IPS-NIHi11 (cell line): ENCODE results near the gene MTRF1.

ENCODE experiments used
- DNase-seq: peaks from one replicate; pipeline ENCODE4 v3.0.0; 2012; ENCODE audit warnings: mixed read lengths, low spot score

MTRF1 gene

GRCh38 chr13:41263261-41263971 lies at the start of gene MTRF1:
MTRF1 (minus strand) TSS chr13:41263576; CDS start chr13:41260907, 2,669 bp downstream.
- peak; percentile 88 for DNase-seq

GRCh38 chr13:41313117-41313516 lies 49.7 kb upstream of the MTRF1 start:
- no peak for DNase-seq

GRCh38 chr13:41312176-41312500 lies 48.8 kb upstream of the MTRF1 start:
- peak; percentile 16 for DNase-seq

- DNase-seq: peak; percentile 45
Observed at GRCh38 chr13:41311406-41312175, 48.2 kb upstream of the MTRF1 start.

GRCh38 chr13:41310963-41311405 lies 47.6 kb upstream of the MTRF1 start, which contains the start of gene NAA16:
NAA16 (plus strand) TSS chr13:41311267; CDS start chr13:41311529, 262 bp downstream.
- peak; percentile 99 for DNase-seq

GRCh38 chr13:41307884-41308640 lies 44.7 kb upstream of the MTRF1 start:
- no peak for DNase-seq

- DNase-seq: no peak
Observed at GRCh38 chr13:41306271-41307145, 43.1 kb upstream of the MTRF1 start.

- DNase-seq: no peak
Observed at GRCh38 chr13:41304551-41304950, 41.2 kb upstream of the MTRF1 start.

- no peak for DNase-seq
Observed at GRCh38 chr13:41302743-41303142, 39.4 kb upstream of the MTRF1 start.

GRCh38 chr13:41299316-41300094 lies 36.1 kb upstream of the MTRF1 start:
- DNase-seq: no peak

GRCh38 chr13:41296879-41297646 lies 33.7 kb upstream of the MTRF1 start:
- no peak for DNase-seq

GRCh38 chr13:41295973-41296372 lies 32.6 kb upstream of the MTRF1 start:
- no peak for DNase-seq

GRCh38 chr13:41294914-41295313 lies 31.5 kb upstream of the MTRF1 start:
- DNase-seq: no peak

GRCh38 chr13:41293272-41293671 lies 29.9 kb upstream of the MTRF1 start:
- no peak for DNase-seq

- DNase-seq: no peak
Observed at GRCh38 chr13:41291246-41291645, 27.9 kb upstream of the MTRF1 start.

- DNase-seq: no peak
Observed at GRCh38 chr13:41289463-41289881, 26.1 kb upstream of the MTRF1 start.

GRCh38 chr13:41286370-41286769 lies 23.0 kb upstream of the MTRF1 start:
- DNase-seq: no peak

- no peak for DNase-seq
Observed at GRCh38 chr13:41284512-41285288, 21.3 kb upstream of the MTRF1 start.

- no peak for DNase-seq
Observed at GRCh38 chr13:41282129-41282571, 18.8 kb upstream of the MTRF1 start.
